ENCODE measurements around the gene RGR.

DNA sequence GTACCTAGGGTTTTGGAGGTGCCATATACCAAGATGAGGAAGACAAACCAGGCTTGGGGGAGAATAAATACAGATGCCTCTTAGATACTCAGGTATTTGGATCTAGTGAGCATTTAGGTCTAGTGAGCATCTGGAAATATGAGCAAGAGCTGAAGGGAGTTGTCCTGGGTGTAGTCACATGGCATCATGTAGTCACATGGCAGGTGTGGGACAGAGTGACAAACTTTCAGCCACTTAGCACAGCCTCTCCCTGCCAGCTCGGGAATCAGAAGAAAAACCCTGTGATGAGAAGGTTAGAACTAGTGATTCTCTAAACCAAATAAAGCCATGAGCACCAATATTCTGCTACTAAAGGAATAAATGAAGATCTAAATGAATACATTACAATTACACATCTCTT lies 24.3 kb downstream of the RGR start:
- no peak for TF ChIP-seq FOXJ3 (CRISPR knock-in tag; IDR thresholded peaks at IDR 0.05; ENCODE audit: borderline replicate concordance)
- no peak for TF ChIP-seq CBFB (CRISPR knock-in tag; IDR thresholded peaks at IDR 0.05; ENCODE audit: low read depth)
- TF ChIP-seq CTCF (IDR thresholded peaks at IDR 0.05), result no peak
- no peak for TF ChIP-seq TP53 (CRISPR knock-in tag; IDR thresholded peaks at IDR 0.05)
- no peak for TF ChIP-seq NR2C2 (CRISPR knock-in tag; IDR thresholded peaks at IDR 0.05)

Measured in WTC11 (cell line).